ENCODE data around the gene ATP5ME. TPM values are rescaled to one million over a fixed set of nuclear protein-coding genes. Genes with fewer than 3 reads are reported as not detected.

Gene ATP5ME
- total and polyA plus RNA-seq, 2 of the 13 experiments (the other 11 are each of a cell fraction or from before 2014, with no cell fraction given) = 305 to 753 TPM

- TF ChIP-seq SP1 (IDR thresholded peaks at IDR 0.05) (no peak), SP1 (CRISPR knock-in tag; IDR thresholded peaks at IDR 0.05) (peak; percentile 97), ZNF446 (CRISPR knock-in tag; IDR thresholded peaks at IDR 0.05) (no peak), AFF4 (CRISPR knock-in tag; IDR thresholded peaks at IDR 0.05) (no peak), TFE3 (CRISPR knock-in tag; IDR thresholded peaks at IDR 0.05) (no peak), ZMAT3 (CRISPR knock-in tag; conservative IDR thresholded peaks at IDR 0.05) (no peak), ZNF234 (CRISPR knock-in tag; conservative IDR thresholded peaks at IDR 0.05) (no peak), SOX5 (CRISPR knock-in tag; IDR thresholded peaks at IDR 0.05; ENCODE audit: borderline replicate concordance) (peak; percentile 38; the same call in 1 of the 2 replicates), ZNF44 (CRISPR knock-in tag; IDR thresholded peaks at IDR 0.05) (no peak), ZFP36L1 (CRISPR knock-in tag; IDR thresholded peaks at IDR 0.05) (no peak), PHF20 (CRISPR knock-in tag; IDR thresholded peaks at IDR 0.05) (no peak), ZUFSP (CRISPR knock-in tag; IDR thresholded peaks at IDR 0.05; ENCODE audit: borderline replicate concordance) (no peak), ZNF615 (CRISPR knock-in tag; IDR thresholded peaks at IDR 0.05; ENCODE audit: borderline replicate concordance) (no peak), JARID2 (CRISPR knock-in tag; IDR thresholded peaks at IDR 0.05; ENCODE audit: insufficient replicate concordance) (no peak), RBAK (CRISPR knock-in tag; IDR thresholded peaks at IDR 0.05) (no peak), HIVEP1 (CRISPR knock-in tag; IDR thresholded peaks at IDR 0.05) (no peak), ARID2 (CRISPR knock-in tag; IDR thresholded peaks at IDR 0.05; ENCODE audit: borderline replicate concordance) (no peak), TEF (CRISPR knock-in tag; IDR thresholded peaks at IDR 0.05) (no peak), TCF7L2 (IDR thresholded peaks at IDR 0.05; ENCODE audit: low read depth, low read length) (no peak), SAP130 (CRISPR knock-in tag; IDR thresholded peaks at IDR 0.05; ENCODE audit: low read depth) (peak; percentile 71; the same call in 1 of the 2 replicates), ZNF20 (CRISPR knock-in tag; IDR thresholded peaks at IDR 0.05) (no peak), ZNF143 (CRISPR knock-in tag; IDR thresholded peaks at IDR 0.05) (no peak), ZSCAN29 (CRISPR knock-in tag; conservative IDR thresholded peaks at IDR 0.05) (no peak), ETV6 (CRISPR knock-in tag; conservative IDR thresholded peaks at IDR 0.05) (no peak), FOXC1 (CRISPR knock-in tag; IDR thresholded peaks at IDR 0.05; ENCODE audit: borderline replicate concordance) (no peak)
Measured at GRCh38 chr4:683982-684622, 10.0 kb upstream of the ATP5ME start (continued).

Data from HepG2 (cell line).